Esophagus muscularis mucosa (tissue), 4 donors: ENCODE data around the gene LMO2.

Experiments used
- EP300 ChIP-seq: sonication (generic); formaldehyde crosslinking; IDR thresholded peaks from one replicate; pipeline ENCODE4 v1.6.1; 2017; ENCODE audit warnings: antibody characterized with exemption
- POLR2A ChIP-seq: fragments of 450-650 bp; IDR thresholded peaks from one replicate; pipeline ENCODE4 v1.6.1; 2017; ENCODE audit warnings: antibody characterized with exemption, moderate library complexity, mild to moderate bottlenecking, low read depth
- POLR2AphosphoS5 ChIP-seq, 2 donors: sonication (generic); formaldehyde crosslinking; IDR thresholded peaks; one replicate each; pipeline ENCODE4 v1.6.1; 2017; ENCODE audit warnings: antibody characterized with exemption in 2 of 2
- TF ChIP-seq, protein P1 (sequence below), 3 experiments: fragments of 200-600 bp in 2 of 3; fragments of 450-650 bp in 1 of 3; sonication (generic) in 2 of 3; IDR thresholded peaks; one replicate each; pipeline ENCODE4 v1.5.1; 2017 to 2019; ENCODE audit warnings: antibody characterized with exemption in 3 of 3, mild to moderate bottlenecking in 2 of 3, moderate library complexity in 1 of 3

GRCh38 chr11:33928564-33928963 is 36.7 kb upstream of the LMO2 start:
- TF ChIP-seq, protein P1, sequence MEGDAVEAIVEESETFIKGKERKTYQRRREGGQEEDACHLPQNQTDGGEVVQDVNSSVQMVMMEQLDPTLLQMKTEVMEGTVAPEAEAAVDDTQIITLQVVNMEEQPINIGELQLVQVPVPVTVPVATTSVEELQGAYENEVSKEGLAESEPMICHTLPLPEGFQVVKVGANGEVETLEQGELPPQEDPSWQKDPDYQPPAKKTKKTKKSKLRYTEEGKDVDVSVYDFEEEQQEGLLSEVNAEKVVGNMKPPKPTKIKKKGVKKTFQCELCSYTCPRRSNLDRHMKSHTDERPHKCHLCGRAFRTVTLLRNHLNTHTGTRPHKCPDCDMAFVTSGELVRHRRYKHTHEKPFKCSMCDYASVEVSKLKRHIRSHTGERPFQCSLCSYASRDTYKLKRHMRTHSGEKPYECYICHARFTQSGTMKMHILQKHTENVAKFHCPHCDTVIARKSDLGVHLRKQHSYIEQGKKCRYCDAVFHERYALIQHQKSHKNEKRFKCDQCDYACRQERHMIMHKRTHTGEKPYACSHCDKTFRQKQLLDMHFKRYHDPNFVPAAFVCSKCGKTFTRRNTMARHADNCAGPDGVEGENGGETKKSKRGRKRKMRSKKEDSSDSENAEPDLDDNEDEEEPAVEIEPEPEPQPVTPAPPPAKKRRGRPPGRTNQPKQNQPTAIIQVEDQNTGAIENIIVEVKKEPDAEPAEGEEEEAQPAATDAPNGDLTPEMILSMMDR (IDR thresholded peaks at IDR 0.05): no peak
- TF ChIP-seq EP300 (no peak), POLR2A (no peak), POLR2AphosphoS5 (IDR thresholded peaks at IDR 0.05) (no peak)
